Astrocyte of the cerebellum (primary cell): ENCODE results near the gene WDR7.

Experiments
- DNase-seq: peaks from one replicate; pipeline ENCODE4 v3.0.0-alpha.2; 2011; ENCODE audit warnings: low read depth
- H3K4me3 ChIP-seq: 2 replicates; pipeline ENCODE4 v1.5.1; 2011; ENCODE audit warnings: mild to moderate bottlenecking, low read depth, low read length, moderate library complexity
- CTCF ChIP-seq: IDR thresholded peaks from 2 replicates; pipeline ENCODE4 v1.5.1; 2012; ENCODE audit warnings: low read length, low read depth, moderate library complexity, mild to moderate bottlenecking; ENCODE audit errors: missing control alignments
- in situ Hi-C: cut with HindIII; loops from 2 replicates; pipeline ENCODE4 v1.10.0; 2017; ENCODE audit warnings: low sequenced_read_pairs

Gene WDR7

GRCh38 chr18:57023275-57023882 is 372.2 kb downstream of the WDR7 start:
- TF ChIP-seq CTCF = no peak
- no peak for DNase-seq
- in situ Hi-C loops = no loop called here
- H3K4me3 ChIP-seq = no peak overlapping the region

- no peak for DNase-seq
- TF ChIP-seq CTCF = no peak
- in situ Hi-C loops = no loop called here
These were observed 374.4 kb downstream of the WDR7 start for GRCh38 chr18:57025540-57025939.

GRCh38 chr18:57026316-57026715 is 375.2 kb downstream of the WDR7 start:
- no peak overlapping the region for H3K4me3 ChIP-seq
- TF ChIP-seq CTCF = no peak
- in situ Hi-C loops = no loop called here
- DNase-seq = no peak

More at GRCh38 chr18:57025540-57025939, 374.4 kb downstream of the WDR7 start:
- H3K4me3 ChIP-seq = no peak overlapping the region

- DNase-seq = no peak
- no peak overlapping the region for H3K4me3 ChIP-seq
- no peak for TF ChIP-seq CTCF
- in situ Hi-C loops = no loop called here
These were observed 376.1 kb downstream of the WDR7 start for GRCh38 chr18:57027190-57027708.

GRCh38 chr18:57029761-57030160 is 378.6 kb downstream of the WDR7 start:
- in situ Hi-C loops = no loop called here

GRCh38 chr18:57030417-57030816 is 379.3 kb downstream of the WDR7 start:
- no peak overlapping the region for H3K4me3 ChIP-seq
- in situ Hi-C loops = no loop called here
- TF ChIP-seq CTCF = no peak
- no peak for DNase-seq

More at GRCh38 chr18:57029761-57030160, 378.6 kb downstream of the WDR7 start:
- TF ChIP-seq CTCF = peak; percentile 9
- H3K4me3 ChIP-seq = no peak overlapping the region
- no peak for DNase-seq
